HG03469 (cell line): ENCODE measurements around the gene MAPK12.

Experiments
- ATAC-seq: cut with Tn5 transposase; IDR thresholded peaks from one replicate; pipeline ENCODE4 v1.9.1; 2021; ENCODE audit warnings: mild to moderate bottlenecking, moderate library complexity, moderate number of reproducible peaks; ENCODE audit not compliant: unreplicated experiment

The MAPK12 gene

DNA sequence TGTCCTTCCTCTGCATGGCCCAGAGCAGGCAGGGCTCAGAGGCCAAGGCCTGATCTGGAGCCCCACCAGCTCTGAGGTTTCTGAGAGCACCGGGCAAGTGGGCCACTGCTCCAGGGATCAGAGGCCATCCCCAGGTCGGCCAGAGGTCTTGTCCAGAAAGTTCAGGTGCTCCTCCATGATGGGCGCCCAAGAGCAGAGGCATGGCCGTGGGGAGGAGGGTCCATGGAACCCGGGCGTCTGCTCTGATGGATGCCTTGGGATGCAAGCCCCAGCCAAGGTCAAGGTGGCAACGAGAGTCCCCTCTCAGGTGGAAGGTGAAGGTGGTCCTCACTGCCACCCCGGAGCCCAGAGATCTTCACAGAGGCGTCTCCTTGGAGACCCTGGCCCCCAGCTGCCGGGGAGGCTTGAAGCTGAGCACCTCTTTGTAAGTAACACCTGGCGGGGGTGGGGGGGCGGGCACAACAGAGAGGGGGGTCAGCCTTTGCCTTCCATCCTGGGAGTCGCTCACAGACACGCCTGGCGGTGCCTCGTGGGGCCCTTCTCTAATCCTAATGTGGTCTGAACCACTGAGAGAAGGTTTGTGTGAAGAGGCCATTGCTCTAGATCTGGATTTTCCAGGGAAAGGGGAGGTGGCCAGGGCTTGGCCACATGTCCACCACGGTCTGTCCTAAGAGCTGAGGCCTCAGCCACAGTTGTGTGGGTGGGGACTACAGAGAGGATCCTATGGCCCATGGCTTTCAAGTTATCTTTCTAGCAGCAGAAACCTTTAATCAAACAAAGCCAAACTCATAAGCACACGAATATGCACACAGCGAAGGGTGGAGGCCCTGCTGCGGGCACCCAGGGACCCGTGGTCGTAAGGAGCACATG is 8.2 kb downstream of the MAPK12 start:
- no peak for ATAC-seq

GRCh38 chr22:50252082-50253045 is 9.1 kb downstream of the MAPK12 start:
- no peak for ATAC-seq

GRCh38 chr22:50251477-50252081 is 9.9 kb downstream of the MAPK12 start:
- no peak for ATAC-seq

DNA sequence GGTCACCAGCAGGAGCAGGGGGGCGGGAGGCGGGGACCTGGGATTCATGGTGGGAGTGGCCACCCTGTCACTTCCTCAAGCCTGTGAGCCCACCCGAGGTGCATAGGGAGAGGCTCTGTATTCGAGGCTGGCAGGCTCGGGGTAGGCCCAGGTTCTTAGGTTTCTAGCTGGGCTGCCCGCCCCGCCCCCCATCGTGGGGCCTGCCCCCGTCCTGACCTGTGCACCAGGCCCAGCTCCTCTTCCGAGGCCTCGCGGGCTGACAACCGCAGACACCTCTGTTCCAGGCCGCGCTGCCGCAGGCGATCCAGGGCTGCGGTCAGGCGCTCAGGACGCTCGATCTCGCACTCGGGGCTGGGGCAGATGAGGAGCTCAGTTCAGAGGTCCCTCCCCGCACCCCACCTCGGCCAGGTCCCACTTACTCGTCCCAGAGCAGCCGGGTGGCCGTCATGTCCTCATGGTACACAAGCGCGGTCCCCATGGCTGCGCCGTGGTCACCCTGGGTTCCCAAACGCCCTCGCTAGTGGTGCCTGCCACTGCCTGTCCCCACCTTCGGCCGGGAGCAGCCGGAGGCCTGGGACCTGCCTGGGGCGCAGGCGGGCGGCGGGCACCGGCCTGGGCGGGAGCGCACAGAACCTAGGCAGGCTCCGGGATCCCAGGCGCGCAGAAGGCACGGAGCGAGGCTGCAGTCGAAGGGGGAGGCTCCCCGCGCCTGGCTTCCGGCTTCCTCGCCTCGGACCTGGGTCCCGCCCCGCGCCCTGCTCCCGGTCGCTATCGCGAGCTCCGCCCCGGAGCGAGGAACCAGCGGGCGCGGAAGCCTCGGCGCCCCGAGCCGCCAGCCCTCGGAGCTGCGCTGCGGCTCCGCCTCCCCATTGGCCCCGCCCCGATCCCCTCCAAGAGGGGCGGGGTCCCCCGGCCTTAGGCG is 10.7 kb downstream of the MAPK12 start, which contains the start of gene HDAC10:
Gene HDAC10 (minus strand): TSS at position 711 of the 922 bp plus-strand sequence. CDS start 233 bp downstream, at position 478.
- no peak for ATAC-seq

- ATAC-seq, result no peak
These were observed 11.3 kb downstream of the MAPK12 start for GRCh38 chr22:50250249-50250554.

- ATAC-seq, result no peak
These were observed 11.9 kb downstream of the MAPK12 start for GRCh38 chr22:50249341-50250248.

DNA sequence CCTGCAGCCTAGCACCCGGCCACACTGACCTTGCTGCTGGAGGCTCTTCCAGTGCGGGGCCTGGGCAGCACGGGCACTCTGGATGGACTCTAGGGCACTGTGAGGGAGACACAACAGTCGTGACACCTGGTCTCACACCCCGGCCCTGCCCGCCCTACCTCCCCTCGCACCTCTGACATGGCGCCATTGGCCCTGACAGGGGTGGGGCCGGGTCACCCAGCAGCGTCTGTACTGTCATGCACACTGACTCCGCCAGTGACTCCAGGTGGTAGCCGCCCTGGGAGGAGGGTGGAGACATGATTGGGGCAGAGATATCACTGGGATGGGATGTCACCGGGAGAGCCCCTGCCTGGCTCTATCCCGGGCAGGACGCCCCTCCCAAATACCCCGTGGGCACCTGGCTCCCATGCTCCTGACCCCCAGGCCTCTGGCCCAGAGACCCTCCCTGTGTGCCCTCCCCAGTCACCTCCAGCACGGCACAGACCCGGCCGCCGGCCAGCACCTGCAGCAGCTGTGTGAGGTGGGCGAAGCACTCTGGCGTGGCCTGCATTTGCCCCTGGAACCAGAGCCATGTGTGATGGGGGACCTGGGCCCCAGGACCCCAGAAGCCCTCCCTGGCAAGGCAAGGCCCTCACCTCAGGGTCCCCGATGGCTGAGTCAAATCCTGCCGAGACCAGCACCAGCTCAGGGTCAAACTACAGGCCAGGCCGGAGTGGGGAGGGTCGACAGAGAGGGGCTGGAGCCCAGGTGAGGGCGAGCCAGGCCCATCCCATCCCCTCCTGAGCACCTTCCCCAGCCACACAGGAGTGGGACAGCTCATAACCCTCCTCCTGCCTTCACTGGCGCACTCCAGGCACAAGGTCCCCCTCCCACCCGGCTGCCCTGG is 13.0 kb downstream of the MAPK12 start:
- ATAC-seq, result no peak

GRCh38 chr22:50247748-50248147 is 13.7 kb downstream of the MAPK12 start:
- ATAC-seq, result no peak

GRCh38 chr22:50246242-50247175 is 15.0 kb downstream of the MAPK12 start:
- no peak for ATAC-seq

- ATAC-seq, result no peak
These were observed 16.0 kb downstream of the MAPK12 start for GRCh38 chr22:50245214-50246072.

GRCh38 chr22:50244420-50245213 is 16.9 kb downstream of the MAPK12 start, which contains the start of gene TUBGCP6:
Gene TUBGCP6, minus strand, starts transcription at chr22:50245023. Its CDS starts 564 bp downstream, at chr22:50244459.
- ATAC-seq, result peak; percentile 56

DNA sequence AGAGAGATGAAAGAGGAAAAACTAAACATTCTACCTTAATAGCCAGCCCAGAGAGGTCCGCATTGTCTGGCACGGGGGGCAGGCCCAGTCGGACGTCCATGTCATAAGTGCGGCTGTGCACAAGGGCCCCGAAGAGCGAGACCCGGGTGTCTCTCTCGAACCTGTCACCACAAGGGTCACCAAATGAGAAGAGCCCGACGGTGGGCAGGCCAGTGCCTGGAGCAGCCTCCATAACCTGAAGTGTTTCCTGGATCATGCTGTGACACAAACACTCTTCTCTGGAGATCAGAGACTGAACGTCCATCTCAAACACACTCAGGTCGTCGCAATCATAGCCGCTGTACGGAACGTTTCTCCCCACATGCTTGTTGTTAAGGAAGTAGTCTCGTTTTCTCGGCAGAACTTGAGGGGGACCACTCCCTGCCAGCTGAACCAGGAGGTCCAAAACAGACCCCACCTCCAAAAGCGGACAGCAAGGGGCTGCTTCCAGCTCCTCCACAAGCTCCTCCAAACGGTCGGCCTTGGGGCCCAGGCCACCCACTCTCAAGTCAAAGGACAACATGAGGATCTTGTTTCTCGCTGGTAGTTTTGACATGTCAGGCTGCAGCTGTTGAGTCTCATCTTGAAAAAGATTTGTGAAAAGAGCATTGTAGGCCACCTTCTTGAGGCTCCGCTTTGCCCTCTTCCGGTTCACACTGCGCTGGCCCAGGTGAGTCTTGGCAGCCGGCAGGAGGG is 17.6 kb downstream of the MAPK12 start:
- ATAC-seq, result no peak

DNA sequence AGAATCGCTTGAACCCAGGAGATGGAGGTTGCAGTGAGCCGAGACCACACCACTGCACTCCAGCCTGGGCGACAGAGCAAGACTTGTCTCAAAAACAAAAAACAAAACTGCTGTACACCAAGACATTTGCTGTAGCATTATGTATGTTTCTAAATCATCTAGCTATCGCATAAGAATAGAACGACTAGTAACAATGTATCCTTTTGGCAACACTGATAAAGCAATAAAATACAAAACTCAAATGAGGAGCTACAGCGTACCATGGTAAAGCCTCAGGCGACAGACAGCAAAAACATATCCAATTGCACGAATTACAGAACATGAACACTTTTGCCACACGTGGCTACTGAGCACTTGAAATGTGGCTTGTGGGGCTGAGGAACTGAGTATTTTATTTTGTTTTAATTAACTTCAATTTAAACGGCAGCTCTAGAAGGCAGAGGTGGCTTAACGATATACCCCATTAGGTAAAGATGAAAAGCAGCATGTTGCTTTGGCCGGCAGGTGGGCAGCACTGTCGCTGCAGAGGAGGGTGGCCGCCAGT is 19.0 kb downstream of the MAPK12 start:
- no peak for ATAC-seq

GRCh38 chr22:50238755-50239154 is 22.7 kb downstream of the MAPK12 start:
- no peak for ATAC-seq
